ENCODE data around the gene LHFPL3.

DNA sequence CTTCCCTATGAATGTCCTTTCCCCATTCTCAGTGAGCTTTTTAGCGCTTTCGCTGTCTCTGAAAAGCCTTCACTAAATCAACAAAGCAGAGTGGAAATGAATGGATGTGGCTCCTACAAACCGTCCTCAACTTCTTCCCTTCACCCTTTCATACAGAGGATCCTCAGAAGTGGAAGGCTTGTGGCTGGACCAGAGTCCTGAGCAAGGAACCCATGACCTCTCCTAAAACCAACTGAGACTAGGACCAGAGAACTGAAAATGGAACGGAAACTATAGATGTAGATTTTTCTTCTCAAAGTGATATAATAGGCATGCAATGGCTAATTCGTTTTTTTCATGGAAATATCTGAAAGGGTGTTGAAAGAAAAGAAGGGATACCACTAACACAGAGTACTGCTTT, 122.5 kb downstream of the LHFPL3 start:
- TF ChIP-seq, protein P1, sequence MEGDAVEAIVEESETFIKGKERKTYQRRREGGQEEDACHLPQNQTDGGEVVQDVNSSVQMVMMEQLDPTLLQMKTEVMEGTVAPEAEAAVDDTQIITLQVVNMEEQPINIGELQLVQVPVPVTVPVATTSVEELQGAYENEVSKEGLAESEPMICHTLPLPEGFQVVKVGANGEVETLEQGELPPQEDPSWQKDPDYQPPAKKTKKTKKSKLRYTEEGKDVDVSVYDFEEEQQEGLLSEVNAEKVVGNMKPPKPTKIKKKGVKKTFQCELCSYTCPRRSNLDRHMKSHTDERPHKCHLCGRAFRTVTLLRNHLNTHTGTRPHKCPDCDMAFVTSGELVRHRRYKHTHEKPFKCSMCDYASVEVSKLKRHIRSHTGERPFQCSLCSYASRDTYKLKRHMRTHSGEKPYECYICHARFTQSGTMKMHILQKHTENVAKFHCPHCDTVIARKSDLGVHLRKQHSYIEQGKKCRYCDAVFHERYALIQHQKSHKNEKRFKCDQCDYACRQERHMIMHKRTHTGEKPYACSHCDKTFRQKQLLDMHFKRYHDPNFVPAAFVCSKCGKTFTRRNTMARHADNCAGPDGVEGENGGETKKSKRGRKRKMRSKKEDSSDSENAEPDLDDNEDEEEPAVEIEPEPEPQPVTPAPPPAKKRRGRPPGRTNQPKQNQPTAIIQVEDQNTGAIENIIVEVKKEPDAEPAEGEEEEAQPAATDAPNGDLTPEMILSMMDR (IDR thresholded peaks at IDR 0.05; ENCODE audit: low read depth, low read length, poor library complexity, severe bottlenecking) = no peak
- no peak for TF ChIP-seq EZH2phosphoT487 (IDR thresholded peaks at IDR 0.05; ENCODE audit: borderline replicate concordance, low read length)
